OCI-LY3 (cell line): ENCODE data around the gene MYOG.

ENCODE experiments used
- H2AFZ ChIP-seq: fragments of 200-600, 300-600 bp; shearing (Covaris generic); 2 replicates; pipeline ENCODE4 v1.6.0; 2014; ENCODE audit warnings: antibody characterized with exemption, low read depth, low read length
- H3K27ac ChIP-seq: fragments of 200-600, 300-600 bp; sonication (generic); 2 replicates; pipeline ENCODE4 v1.5.1; 2014; ENCODE audit warnings: mild to moderate bottlenecking, low read length, moderate library complexity, mixed read lengths
- H3K27me3 ChIP-seq: fragments of 200-600, 300-600 bp; sonication (generic); 2 replicates; pipeline ENCODE4 v1.6.1; 2014; ENCODE audit warnings: low read depth, low read length, mixed read lengths
- H3K36me3 ChIP-seq: fragments of 200-600, 300-600 bp; sonication (generic); replicated peaks from 2 replicates; pipeline ENCODE3; 2014; ENCODE audit warnings: low read depth, low read length, mixed read lengths
- H3K4me1 ChIP-seq: fragments of 300-600, 200-600 bp; sonication (generic); 2 replicates; pipeline ENCODE4 v1.6.1; 2014; ENCODE audit warnings: low read length, mixed read lengths
- H3K4me2 ChIP-seq: fragments of 200-600, 300-600 bp; sonication (generic); 2 replicates; pipeline ENCODE4 v1.6.1; 2014; ENCODE audit warnings: low read length, mixed read lengths
- H3K4me3 ChIP-seq: fragments of 300-600, 200-600 bp; sonication (generic); 2 replicates; pipeline ENCODE4 v1.5.1; 2014; ENCODE audit warnings: antibody characterized with exemption, mild to moderate bottlenecking, low read length, moderate library complexity
- H3K79me2 ChIP-seq: fragments of 300-600, 200-600 bp; shearing (Covaris generic); 2 replicates; pipeline ENCODE4 v1.6.1; 2014; ENCODE audit warnings: mild to moderate bottlenecking, low read length, mixed read lengths
- H3K9ac ChIP-seq: fragments of 300-600, 200-600 bp; shearing (Covaris generic); 2 replicates; pipeline ENCODE4 v1.6.0; 2014; ENCODE audit warnings: mild to moderate bottlenecking, low read length, moderate library complexity
- H3K9me3 ChIP-seq: fragments of 200-600, 300-600 bp; shearing (Covaris generic); 2 replicates; pipeline ENCODE4 v1.6.1; 2014; ENCODE audit warnings: low read length, mixed read lengths; ENCODE audit not compliant: insufficient read depth
- H4K20me1 ChIP-seq: fragments of 200-600, 300-600 bp; sonication (generic); 2 replicates; pipeline ENCODE4 v1.6.1; 2016; ENCODE audit warnings: low read length, mixed read lengths; ENCODE audit not compliant: insufficient read depth
- CTCF ChIP-seq: fragments of 200-600, 300-600 bp; sonication (generic); IDR thresholded peaks from 2 replicates; pipeline ENCODE4 v1.5.1; 2014; ENCODE audit warnings: antibody characterized with exemption, low read length, low read depth
- EZH2phosphoT487 ChIP-seq: fragments of 200-600 bp; shearing (Covaris generic); IDR thresholded peaks from 2 replicates; pipeline ENCODE4 v1.6.1; 2018; ENCODE audit warnings: antibody characterized with exemption, mixed run types, low read depth

The MYOG gene

GRCh38 chr1:203059485-203059884 lies 26.3 kb downstream of the MYOG start:
- Histone ChIP-seq H2AFZ (no peak overlapping the region), H3K27ac (no peak overlapping the region), H3K79me2 (no peaks in the 10 kb centered on the region), H3K4me3 (no peak overlapping the region), H3K4me2 (no peak overlapping the region), H4K20me1 (no peaks in the 10 kb centered on the region), H3K27me3 (peaks cover 34% of the 10 kb centered on the region), H3K9ac (no peak overlapping the region), H3K36me3 (no peaks in the 10 kb centered on the region), H3K9me3 (no peaks in the 10 kb centered on the region), H3K4me1 (peaks cover 16% of the 10 kb centered on the region)
- TF ChIP-seq CTCF (no peak), EZH2phosphoT487 (no peak)

GRCh38 chr1:203058676-203058935 lies 27.2 kb downstream of the MYOG start:
- Histone ChIP-seq H4K20me1 (no peaks in the 10 kb centered on the region), H3K27me3 (peaks cover 31% of the 10 kb centered on the region), H3K4me1 (peaks cover 16% of the 10 kb centered on the region), H3K79me2 (no peaks in the 10 kb centered on the region), H3K4me2 (no peak overlapping the region), H3K9ac (no peak overlapping the region), H2AFZ (no peak overlapping the region), H3K36me3 (no peaks in the 10 kb centered on the region), H3K27ac (no peak overlapping the region), H3K9me3 (no peaks in the 10 kb centered on the region), H3K4me3 (no peak overlapping the region)
- TF ChIP-seq EZH2phosphoT487 (no peak), CTCF (no peak)

- Histone ChIP-seq H3K36me3 (no peaks in the 10 kb centered on the region), H3K27ac (no peak overlapping the region), H3K79me2 (no peaks in the 10 kb centered on the region), H3K4me2 (no peak overlapping the region), H2AFZ (no peak overlapping the region), H3K4me1 (peaks cover 16% of the 10 kb centered on the region), H4K20me1 (no peaks in the 10 kb centered on the region), H3K4me3 (no peak overlapping the region), H3K9me3 (no peaks in the 10 kb centered on the region), H3K27me3 (peaks cover 31% of the 10 kb centered on the region), H3K9ac (no peak overlapping the region)
- TF ChIP-seq CTCF (no peak), EZH2phosphoT487 (no peak)
Observed at GRCh38 chr1:203057911-203058675, 27.7 kb downstream of the MYOG start.

GRCh38 chr1:203056516-203056915 lies 29.3 kb downstream of the MYOG start:
- peaks cover 43% of the 10 kb centered on the region for H3K27me3 ChIP-seq
- no peak overlapping the region for H3K27ac ChIP-seq
- no peaks in the 10 kb centered on the region for H4K20me1 ChIP-seq
- H3K79me2 ChIP-seq, result no peaks in the 10 kb centered on the region
- H3K4me3 ChIP-seq, result no peak overlapping the region
- H3K4me1 ChIP-seq, result peaks cover 16% of the 10 kb centered on the region
- H2AFZ ChIP-seq, result no peak overlapping the region
- no peaks in the 10 kb centered on the region for H3K36me3 ChIP-seq
- TF ChIP-seq CTCF, result peak; percentile 38
- TF ChIP-seq EZH2phosphoT487, result no peak
- H3K9me3 ChIP-seq, result no peaks in the 10 kb centered on the region
- H3K9ac ChIP-seq, result no peak overlapping the region
- H3K4me2 ChIP-seq, result peak overlapping the region; percentile 42
